B cell (primary cell): Measurements from ENCODE around the gene ZNF428. TPM values are rescaled to one million over a fixed set of nuclear protein-coding genes. Genes with fewer than 3 reads are reported as not detected.
"Not testable (repeated sequence)": the region's sequence is repeated elsewhere in the genome, so short reads cannot be mapped to it uniquely, and the experiment has no call there.

Source experiments
- ATAC-seq: fragments of 200-7000 bp; cut with Tn5 transposase; one replicate; pipeline ENCODE4 v1.10.0; 2021; ENCODE audit warnings: low read depth, mild to moderate bottlenecking, moderate number of reproducible peaks, moderate library complexity
- CTCF ChIA-PET: fragments of 350-600 bp; sonication (Branson Sonifier 250); formaldehyde crosslinking; loops from one replicate; lab custom pipeline; 2021; ENCODE audit warnings: antibody characterized with exemption, inconsistent platforms; lab: Charles Lee
- POLR2A ChIA-PET: fragments of 350-600 bp; sonication (Branson Sonifier 250); formaldehyde crosslinking; loops from one replicate; lab custom pipeline; 2021; ENCODE audit warnings: antibody characterized with exemption; lab: Charles Lee
- DNase-seq: peaks from one replicate; pipeline ENCODE4 v3.0.0; 2013
- H2AFZ ChIP-seq: 2 replicates; pipeline ENCODE4 v1.6.1; 2012; ENCODE audit warnings: mild to moderate bottlenecking, low read depth, low read length; ENCODE audit not compliant: insufficient read depth, poor library complexity, severe bottlenecking
- H3K27ac ChIP-seq, 2 donors: 1 replicate in 1 of 2; 2 replicates in 1 of 2; pipeline ENCODE4 v1.5.1; 2012 to 2013; ENCODE audit warnings: low read length in 2 of 2, mild to moderate bottlenecking in 2 of 2, moderate library complexity in 1 of 2
- H3K27me3 ChIP-seq, 4 experiments: fragments of 200-600 bp in 1 of 4; sonication (generic) in 1 of 4; replicated peaks in 1 of 4; 1 replicate in 2 of 4; 2 replicates in 2 of 4; pipeline versions ENCODE4 v1.6.1 to v1.7.0; 2013 to 2016; ENCODE audit warnings: low read length in 3 of 4, mild to moderate bottlenecking in 2 of 4, mixed read lengths in 1 of 4, moderate library complexity in 1 of 4; ENCODE audit not compliant: insufficient read depth in 4 of 4, control insufficient read depth in 3 of 4; ENCODE audit errors: control extremely low read depth in 1 of 4
- H3K36me3 ChIP-seq, 2 experiments: replicated peaks in 1 of 2; 1 replicate in 1 of 2; 2 replicates in 1 of 2; pipeline versions ENCODE4 v1.6.1 to v1.7.1; 2013; ENCODE audit warnings: low read length in 1 of 2; ENCODE audit not compliant: insufficient read depth in 2 of 2, control insufficient read depth in 1 of 2; ENCODE audit errors: control extremely low read depth in 1 of 2, extremely low read depth in 1 of 2
- H3K4me1 ChIP-seq, 2 donors: fragments of 200-600 bp in 1 of 2; sonication (generic) in 1 of 2; 1 replicate in 1 of 2; 2 replicates in 1 of 2; pipeline versions ENCODE4 v1.5.1 to v1.6.1; 2013 to 2017; ENCODE audit warnings: low read length in 2 of 2; ENCODE audit not compliant: control insufficient read depth in 2 of 2, insufficient read depth in 2 of 2
- H3K4me2 ChIP-seq: replicated peaks from 2 replicates; pipeline ENCODE3; 2012; ENCODE audit warnings: mild to moderate bottlenecking, low read depth, low read length; ENCODE audit not compliant: poor library complexity, severe bottlenecking
- H3K4me3 ChIP-seq, 5 experiments: fragments of 200-600 bp in 1 of 5; sonication (generic) in 1 of 5; 1 replicate in 3 of 5; 2 replicates in 2 of 5; pipeline versions ENCODE4 v1.5.1 to v1.7.0; 2011 to 2016; ENCODE audit warnings: low read length in 4 of 5, mild to moderate bottlenecking in 4 of 5, low read depth in 2 of 5, control low read depth in 1 of 5, moderate library complexity in 1 of 5; ENCODE audit not compliant: insufficient read depth in 1 of 5; ENCODE audit errors: control extremely low read depth in 1 of 5, extremely low read depth in 1 of 5
- H3K79me2 ChIP-seq: fragments of 200-600 bp; sonication (generic); one replicate; pipeline ENCODE4 v1.6.0; 2016; ENCODE audit warnings: low read length; ENCODE audit not compliant: control insufficient read depth, insufficient read depth
- H3K9ac ChIP-seq: fragments of 200-600 bp; sonication (generic); 2 replicates; pipeline ENCODE4 v1.6.1; 2017; ENCODE audit warnings: mild to moderate bottlenecking, low read length, moderate library complexity
- H3K9me3 ChIP-seq, 3 donors: one replicate each; pipeline versions ENCODE4 v1.6.1 to v1.7.1; 2013; ENCODE audit warnings: low read length in 2 of 3; ENCODE audit not compliant: control insufficient read depth in 2 of 3, insufficient read depth in 1 of 3; ENCODE audit errors: control extremely low read depth in 1 of 3
- H4K20me1 ChIP-seq: 2 replicates; pipeline ENCODE4 v1.6.0; 2012; ENCODE audit warnings: mild to moderate bottlenecking, low read length; ENCODE audit not compliant: insufficient read depth, control insufficient read depth, poor library complexity, severe bottlenecking
- H3K27ac Mint-ChIP-seq: one replicate; pipeline ENCODE4 v1.8.0; 2021; ENCODE audit warnings: mixed read lengths
- H3K27me3 Mint-ChIP-seq: one replicate; pipeline ENCODE4 v1.8.0; 2021; ENCODE audit warnings: mixed read lengths
- H3K4me1 Mint-ChIP-seq: one replicate; pipeline ENCODE4 v1.8.0; 2021; ENCODE audit warnings: mixed read lengths
- H3K4me3 Mint-ChIP-seq: one replicate; pipeline ENCODE4 v1.8.0; 2021; ENCODE audit warnings: mixed read lengths
- H3K9me3 Mint-ChIP-seq: one replicate; pipeline ENCODE4 v1.8.0; 2022; ENCODE audit warnings: mixed read lengths; ENCODE audit not compliant: insufficient read depth
- EZH2 ChIP-seq: IDR thresholded peaks from 2 replicates; pipeline ENCODE4 v1.6.1; 2012; ENCODE audit warnings: borderline replicate concordance, low read depth, mild to moderate bottlenecking, moderate library complexity, low read length; ENCODE audit not compliant: insufficient read depth, poor library complexity, severe bottlenecking
- WGBS: methylation state at CpG from one replicate; pipeline ENCODE4 v1.1.5; 2013; ENCODE audit warnings: missing lambda C conversion rate; ENCODE audit not compliant: insufficient coverage; 5-methylcytosine and 5-hydroxymethylcytosine counted together
- intact Hi-C: fragments of 100-400 bp; cut with micrococcal nuclease; formaldehyde crosslinking; loops from one replicate; pipeline ENCODE4 v1.10.0; 2022
- polyA plus RNA-seq: library from polyadenylated mRNA; depleted of rRNA; stranded (reverse); fragments of >200 nt; gene quantifications from 2 replicates; pipeline ENCODE4 v1.2.3, GENCODE V29; 2012
- total RNA-seq, 2 donors: library from RNA; stranded (reverse); fragments of 120-200 nt in 1 of 2; gene quantifications; 1 replicate in 1 of 2; 2 replicates in 1 of 2; pipeline versions ENCODE4 v1.2.3 to v1.2.4, GENCODE V29; 2013 to 2022
- TF ChIP-seq, protein P1 (sequence below): fragments of 200-600 bp; IDR thresholded peaks from one replicate; pipeline ENCODE4 v1.8.0; 2022; ENCODE audit warnings: antibody characterized with exemption, mild to moderate bottlenecking

ZNF428 gene
- total and polyA plus RNA-seq, 2 donors (not counting 1 experiment from before 2014, with no cell fraction given): 16.9 to 19.7 TPM

DNA sequence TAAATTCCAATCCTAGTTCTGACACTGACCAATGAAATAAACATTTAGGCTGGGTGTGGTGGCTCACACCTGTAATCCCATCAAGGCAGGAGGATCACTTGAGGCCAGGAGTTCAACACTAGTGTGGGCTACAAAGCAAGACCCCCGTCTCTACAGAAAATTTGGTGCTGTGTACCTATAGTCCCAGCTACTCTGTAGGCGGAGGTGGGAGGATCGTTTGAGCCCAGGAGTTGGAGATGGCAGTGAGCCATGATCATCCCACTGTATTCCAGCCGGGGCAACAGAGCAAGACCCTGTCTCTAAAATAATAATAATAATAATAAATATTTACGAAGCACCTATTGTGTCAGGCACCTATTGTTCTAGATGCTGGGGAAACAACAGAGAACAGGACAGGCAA lies 30.2 kb downstream of the ZNF428 start:
- Histone ChIP-seq H3K27ac (peak overlapping the region in 1 of 2 donors; percentile 80), H3K4me2 (peak overlapping the region; percentile 22), H3K9me3 (peaks cover 0 to 8% (median 0%) of the 10 kb centered on the region in 3 donors), H3K79me2 (peaks cover 26% of the 10 kb centered on the region), H2AFZ (no peak overlapping the region), H3K4me1 (peaks cover 24 to 41% of the 10 kb centered on the region in 2 donors), H4K20me1 (peaks cover 3% of the 10 kb centered on the region), H3K27me3 (no peaks in the 10 kb centered on the region), H3K9ac (no peak overlapping the region), H3K36me3 (peaks cover 0 to 18% of the 10 kb centered on the region in 2 experiments), H3K4me3 (no peak overlapping the region)
- Mint-ChIP-seq H3K4me1 (peaks cover 45% of the 10 kb centered on the region), H3K27ac (peak overlapping the region; percentile 85), H3K9me3 (no peaks in the 10 kb centered on the region), H3K27me3 (no peaks in the 10 kb centered on the region), H3K4me3 (peak overlapping the region; percentile 4)
- ATAC-seq (no peak), DNase-seq (no peak)
- TF ChIP-seq EZH2: no peak
- TF ChIP-seq, protein P1, sequence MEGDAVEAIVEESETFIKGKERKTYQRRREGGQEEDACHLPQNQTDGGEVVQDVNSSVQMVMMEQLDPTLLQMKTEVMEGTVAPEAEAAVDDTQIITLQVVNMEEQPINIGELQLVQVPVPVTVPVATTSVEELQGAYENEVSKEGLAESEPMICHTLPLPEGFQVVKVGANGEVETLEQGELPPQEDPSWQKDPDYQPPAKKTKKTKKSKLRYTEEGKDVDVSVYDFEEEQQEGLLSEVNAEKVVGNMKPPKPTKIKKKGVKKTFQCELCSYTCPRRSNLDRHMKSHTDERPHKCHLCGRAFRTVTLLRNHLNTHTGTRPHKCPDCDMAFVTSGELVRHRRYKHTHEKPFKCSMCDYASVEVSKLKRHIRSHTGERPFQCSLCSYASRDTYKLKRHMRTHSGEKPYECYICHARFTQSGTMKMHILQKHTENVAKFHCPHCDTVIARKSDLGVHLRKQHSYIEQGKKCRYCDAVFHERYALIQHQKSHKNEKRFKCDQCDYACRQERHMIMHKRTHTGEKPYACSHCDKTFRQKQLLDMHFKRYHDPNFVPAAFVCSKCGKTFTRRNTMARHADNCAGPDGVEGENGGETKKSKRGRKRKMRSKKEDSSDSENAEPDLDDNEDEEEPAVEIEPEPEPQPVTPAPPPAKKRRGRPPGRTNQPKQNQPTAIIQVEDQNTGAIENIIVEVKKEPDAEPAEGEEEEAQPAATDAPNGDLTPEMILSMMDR: no peak
- WGBS: 100% methylated on average over 1 of the region's 5 CpGs
- POLR2A ChIA-PET: interaction anchor here (0.5 to 0.6 kb wide), 2 partner anchors 10 to 30 kb away, joined by 4 to 9 read pairs; no protein-coding TSS in a partner anchor
- CTCF ChIA-PET: interaction anchor here (0.6 to 2.0 kb wide), 4 partner anchors 14 to 142 kb away, joined by 3 to 8 read pairs (median 4); no protein-coding TSS in a partner anchor
- intact Hi-C loops: no loop called here

DNA sequence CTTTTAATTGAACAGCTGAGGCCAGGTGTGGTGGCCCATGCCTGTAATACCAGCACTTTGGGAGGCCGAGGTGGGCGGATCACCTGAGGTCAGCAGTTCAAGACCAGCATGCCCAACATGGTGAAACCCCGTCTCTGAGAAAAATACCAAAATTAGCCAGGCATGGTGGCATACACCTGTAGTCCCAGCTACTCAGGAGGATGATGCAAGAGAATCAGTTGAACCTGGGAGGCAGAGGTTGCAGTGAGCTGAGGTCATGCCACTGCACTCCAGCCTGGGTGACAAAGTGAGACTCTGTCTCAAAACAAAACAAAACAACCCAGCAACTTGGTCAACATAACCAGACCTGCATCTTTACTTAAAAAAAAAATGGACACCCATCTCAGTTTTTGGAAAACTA lies 32.4 kb downstream of the ZNF428 start:
- H3K9ac ChIP-seq, H3K4me3 ChIP-seq, H4K20me1 ChIP-seq, POLR2A ChIA-PET, H3K27ac Mint-ChIP-seq, ATAC-seq, H2AFZ ChIP-seq, H3K4me2 ChIP-seq, CTCF ChIA-PET, DNase-seq, H3K9me3 ChIP-seq, intact Hi-C loops, H3K27me3 Mint-ChIP-seq, H3K9me3 Mint-ChIP-seq, H3K36me3 ChIP-seq, H3K4me3 Mint-ChIP-seq, H3K27ac ChIP-seq, H3K27me3 ChIP-seq: not testable (repeated sequence)
- peaks cover 49% of the 10 kb centered on the region for H3K4me1 Mint-ChIP-seq
- Histone ChIP-seq H3K79me2 (peaks cover 11% of the 10 kb centered on the region), H3K4me1 (peaks cover 34 to 57% of the 10 kb centered on the region in 2 donors)
- 100% methylated on average over 2 of the region's 3 CpGs for WGBS
